GM12878 (cell line): ENCODE results near the gene EYA2. TPM values are rescaled to one million over a fixed set of nuclear protein-coding genes. Genes with fewer than 3 reads are reported as not detected.

ENCODE experiments used
- ATAC-seq: fragments of 200-7000 bp; cut with Tn5 transposase; 3 replicates; pipeline ENCODE4 v1.9.1; 2020; ENCODE audit warnings: mild to moderate bottlenecking, moderate library complexity
- BruUV-seq: library from RNA; stranded (reverse); fragments of 400-500 nt; replicated peaks from 2 replicates; lab custom pipeline; 2021; lab: Mats Ljungman, UMichigan
- CTCF ChIA-PET: fragments of 300-600 bp; sonication (Branson Sonifier 250); formaldehyde crosslinking; extraction: SDS; loops from one replicate; lab custom pipeline; 2021; ENCODE audit warnings: inconsistent platforms; lab: Yijun Ruan, JAX
- POLR2A ChIA-PET: fragments of 350-600 bp; formaldehyde crosslinking; extraction: SDS; loops from one replicate; lab custom pipeline; 2021; ENCODE audit warnings: inconsistent platforms; lab: Charles Lee
- RAD21 ChIA-PET: fragments of 300-600 bp; sonication (Branson Sonifier 250); formaldehyde crosslinking; loops from one replicate; lab custom pipeline; 2023; ENCODE audit warnings: antibody characterized with exemption; ENCODE audit not compliant: unreplicated experiment; lab: Charles Lee
- SMC1A ChIA-PET: fragments of 300-600 bp; sonication (Branson Sonifier 250); formaldehyde crosslinking; loops from one replicate; lab custom pipeline; 2023; ENCODE audit not compliant: unreplicated experiment, uncharacterized antibody; lab: Charles Lee
- DNase-seq: peaks from one replicate; pipeline ENCODE4 v3.0.0-alpha.2; 2011; ENCODE audit warnings: low read depth, low spot score
- FAIRE-seq: peaks from 3 replicates; lab custom pipeline; 2011; peaks lifted over from hg19 to GRCh38; lab: Jason Lieb, UNC
- H2AFZ ChIP-seq: 2 replicates; pipeline ENCODE4 v1.6.0; 2011; ENCODE audit warnings: low read depth, low read length, control low read depth; ENCODE audit not compliant: control insufficient read depth
- H3K27ac ChIP-seq: 2 replicates; pipeline ENCODE4 v1.5.1; 2011; ENCODE audit warnings: control low read depth; ENCODE audit not compliant: control insufficient read depth, insufficient read depth
- H3K27me3 ChIP-seq, 2 experiments: replicated peaks in 1 of 2; 2 replicates each; pipeline versions ENCODE4 v1.6.0 to v1.6.1; 2011; ENCODE audit warnings: low read length in 1 of 2; ENCODE audit not compliant: control insufficient read depth in 2 of 2, insufficient read depth in 2 of 2
- H3K36me3 ChIP-seq, 2 experiments: 2 replicates each; pipeline ENCODE4 v1.5.1; 2011; ENCODE audit warnings: low read length in 1 of 2; ENCODE audit not compliant: control insufficient read depth in 2 of 2, insufficient read depth in 2 of 2
- H3K4me1 ChIP-seq: 2 replicates; pipeline ENCODE4 v1.6.1; 2011; ENCODE audit warnings: mild to moderate bottlenecking, low read length, moderate library complexity, mixed read lengths; ENCODE audit not compliant: control insufficient read depth, insufficient read depth
- H3K4me2 ChIP-seq: 2 replicates; pipeline ENCODE4 v1.6.0; 2011; ENCODE audit warnings: control low read depth; ENCODE audit not compliant: control insufficient read depth, insufficient read depth
- H3K4me3 ChIP-seq: fragments of 200-600 bp; sonication (generic); 2 replicates; pipeline ENCODE4 v1.5.1; 2016
- H3K79me2 ChIP-seq: 2 replicates; pipeline ENCODE4 v1.6.0; 2011; ENCODE audit warnings: low read length; ENCODE audit not compliant: control insufficient read depth, insufficient read depth
- H3K9ac ChIP-seq: 2 replicates; pipeline ENCODE4 v1.8.0; 2011; ENCODE audit warnings: low read length, control low read depth, mixed read lengths; ENCODE audit not compliant: control insufficient read depth, insufficient read depth
- H3K9me3 ChIP-seq: replicated peaks from 3 replicates; pipeline ENCODE4 v1.5.1; 2011; ENCODE audit warnings: mild to moderate bottlenecking, low read length; ENCODE audit not compliant: control insufficient read depth, insufficient read depth
- H4K20me1 ChIP-seq: 2 replicates; pipeline ENCODE4 v1.6.0; 2011; ENCODE audit not compliant: control insufficient read depth, insufficient read depth
- WGBS: methylation state at CpG from one replicate; pipeline ENCODE4 v1.1.6; 2016; ENCODE audit warnings: low lambda C conversion rate; ENCODE audit not compliant: insufficient replicate concordance, insufficient coverage; ENCODE audit errors: missing lambda C conversion rate; 5-methylcytosine and 5-hydroxymethylcytosine counted together
- in situ Hi-C: fragments of 300-500 bp; cut with MboI; formaldehyde crosslinking; loops from 9 replicates; pipeline ENCODE4 v1.14.3; 2018; ENCODE audit warnings: mixed read lengths
- intact Hi-C: fragments of 100-400 bp; cut with micrococcal nuclease; formaldehyde crosslinking; loops from one replicate; pipeline ENCODE4 v1.14.2; 2022; ENCODE audit not compliant: unreplicated experiment
- polyA plus RNA-seq, 11 experiments: library from polyadenylated mRNA; depleted of rRNA in 4 of 11; unstranded in 6 of 11; stranded (reverse) in 5 of 11; fragments of >200 nt; fragmentation: Nextera tagmentation in 4 of 11; fragmentation: Illumina TruSeq in 1 of 11; extraction: Ambion mirVana in 4 of 11; extraction: Trizol in 1 of 11; gene quantifications; 1 replicate in 1 of 11; 2 replicates in 10 of 11; pipeline versions ENCODE4 v1.2.1 to v1.2.3, GENCODE V29; 2011 to 2016; ENCODE audit warnings: inconsistent platforms in 2 of 11, missing spikeins in 2 of 11, low read depth in 1 of 11
- total RNA-seq, 4 experiments: library from RNA; depleted of rRNA in 3 of 4; stranded (reverse); fragments of >200 nt in 3 of 4; fragmentation: Illumina TruSeq in 1 of 4; extraction: Trizol in 1 of 4; gene quantifications; 2 replicates each; pipeline versions ENCODE4 v1.2.1 to v1.2.3, GENCODE V29; 2013 to 2021
- TF ChIP-seq, protein P1 (sequence below): fragments of 450-650 bp; formaldehyde crosslinking; IDR thresholded peaks from 2 replicates; pipeline ENCODE4 v1.4.0; 2022; ENCODE audit warnings: mild to moderate bottlenecking, moderate library complexity
- TF ChIP-seq, protein P2 (sequence below): fragments of 450-650 bp; IDR thresholded peaks from 2 replicates; pipeline ENCODE4 v1.6.1; 2016; ENCODE audit warnings: mild to moderate bottlenecking, moderate library complexity, borderline replicate concordance

EYA2 gene
- total and polyA plus RNA-seq, 10 of the 15 experiments (the other 5 are each of a cell fraction or from before 2014, with no cell fraction given), result 0.20 TPM; not detected in 9

DNA sequence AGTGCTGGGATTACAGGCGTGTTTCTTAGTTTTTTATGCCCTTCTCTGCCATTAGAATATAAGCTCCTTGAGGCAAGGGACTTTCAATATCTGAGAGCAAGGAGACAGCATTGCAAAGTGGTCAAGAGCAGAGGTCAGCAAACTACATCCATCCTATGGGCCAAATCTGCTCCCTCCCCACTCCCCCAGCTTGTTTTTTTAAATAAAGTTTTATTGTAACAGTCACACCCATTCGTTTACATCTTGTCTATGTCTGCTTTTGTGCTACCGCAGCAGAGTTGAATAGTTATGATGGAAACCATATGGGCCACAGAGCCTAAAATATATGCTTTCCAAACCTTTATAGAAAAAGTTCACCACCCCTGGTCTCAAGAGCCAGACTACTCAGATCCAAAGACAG, 227.9 kb downstream of the EYA2 start:
- SMC1A ChIA-PET, result interaction anchor here (1.3 kb wide), 1 partner anchor 10 kb away, joined by 3 read pairs; no protein-coding TSS in a partner anchor
- 59% methylated on average over 3 of the region's 3 CpGs for WGBS
- no peaks in the 10 kb centered on the region for H3K79me2 ChIP-seq
- no TSS peak for BruUV-seq
- no peak overlapping the region for H3K27ac ChIP-seq
- no peaks in the 10 kb centered on the region for H3K4me1 ChIP-seq
- H3K4me3 ChIP-seq, result no peak overlapping the region
- H2AFZ ChIP-seq, result no peak overlapping the region
- TF ChIP-seq, protein P1, sequence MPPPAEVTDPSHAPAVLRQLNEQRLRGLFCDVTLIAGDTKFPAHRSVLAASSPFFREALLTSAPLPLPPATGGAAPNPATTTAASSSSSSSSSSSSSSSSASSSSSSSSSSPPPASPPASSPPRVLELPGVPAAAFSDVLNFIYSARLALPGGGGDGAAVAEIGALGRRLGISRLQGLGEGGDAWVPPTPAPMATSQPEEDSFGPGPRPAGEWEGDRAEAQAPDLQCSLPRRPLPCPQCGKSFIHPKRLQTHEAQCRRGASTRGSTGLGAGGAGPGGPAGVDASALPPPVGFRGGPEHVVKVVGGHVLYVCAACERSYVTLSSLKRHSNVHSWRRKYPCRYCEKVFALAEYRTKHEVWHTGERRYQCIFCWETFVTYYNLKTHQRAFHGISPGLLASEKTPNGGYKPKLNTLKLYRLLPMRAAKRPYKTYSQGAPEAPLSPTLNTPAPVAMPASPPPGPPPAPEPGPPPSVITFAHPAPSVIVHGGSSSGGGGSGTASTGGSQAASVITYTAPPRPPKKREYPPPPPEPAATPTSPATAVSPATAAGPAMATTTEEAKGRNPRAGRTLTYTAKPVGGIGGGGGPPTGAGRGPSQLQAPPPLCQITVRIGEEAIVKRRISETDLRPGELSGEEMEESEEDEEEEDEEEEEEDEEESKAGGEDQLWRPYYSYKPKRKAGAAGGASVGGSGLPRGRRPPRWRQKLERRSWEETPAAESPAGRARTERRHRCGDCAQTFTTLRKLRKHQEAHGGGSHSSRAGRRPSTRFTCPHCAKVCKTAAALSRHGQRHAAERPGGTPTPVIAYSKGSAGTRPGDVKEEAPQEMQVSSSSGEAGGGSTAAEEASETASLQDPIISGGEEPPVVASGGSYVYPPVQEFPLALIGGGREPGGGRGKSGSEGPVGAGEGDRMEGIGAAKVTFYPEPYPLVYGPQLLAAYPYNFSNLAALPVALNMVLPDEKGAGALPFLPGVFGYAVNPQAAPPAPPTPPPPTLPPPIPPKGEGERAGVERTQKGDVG (CRISPR knock-in tag), result no peak
- TF ChIP-seq, protein P2, sequence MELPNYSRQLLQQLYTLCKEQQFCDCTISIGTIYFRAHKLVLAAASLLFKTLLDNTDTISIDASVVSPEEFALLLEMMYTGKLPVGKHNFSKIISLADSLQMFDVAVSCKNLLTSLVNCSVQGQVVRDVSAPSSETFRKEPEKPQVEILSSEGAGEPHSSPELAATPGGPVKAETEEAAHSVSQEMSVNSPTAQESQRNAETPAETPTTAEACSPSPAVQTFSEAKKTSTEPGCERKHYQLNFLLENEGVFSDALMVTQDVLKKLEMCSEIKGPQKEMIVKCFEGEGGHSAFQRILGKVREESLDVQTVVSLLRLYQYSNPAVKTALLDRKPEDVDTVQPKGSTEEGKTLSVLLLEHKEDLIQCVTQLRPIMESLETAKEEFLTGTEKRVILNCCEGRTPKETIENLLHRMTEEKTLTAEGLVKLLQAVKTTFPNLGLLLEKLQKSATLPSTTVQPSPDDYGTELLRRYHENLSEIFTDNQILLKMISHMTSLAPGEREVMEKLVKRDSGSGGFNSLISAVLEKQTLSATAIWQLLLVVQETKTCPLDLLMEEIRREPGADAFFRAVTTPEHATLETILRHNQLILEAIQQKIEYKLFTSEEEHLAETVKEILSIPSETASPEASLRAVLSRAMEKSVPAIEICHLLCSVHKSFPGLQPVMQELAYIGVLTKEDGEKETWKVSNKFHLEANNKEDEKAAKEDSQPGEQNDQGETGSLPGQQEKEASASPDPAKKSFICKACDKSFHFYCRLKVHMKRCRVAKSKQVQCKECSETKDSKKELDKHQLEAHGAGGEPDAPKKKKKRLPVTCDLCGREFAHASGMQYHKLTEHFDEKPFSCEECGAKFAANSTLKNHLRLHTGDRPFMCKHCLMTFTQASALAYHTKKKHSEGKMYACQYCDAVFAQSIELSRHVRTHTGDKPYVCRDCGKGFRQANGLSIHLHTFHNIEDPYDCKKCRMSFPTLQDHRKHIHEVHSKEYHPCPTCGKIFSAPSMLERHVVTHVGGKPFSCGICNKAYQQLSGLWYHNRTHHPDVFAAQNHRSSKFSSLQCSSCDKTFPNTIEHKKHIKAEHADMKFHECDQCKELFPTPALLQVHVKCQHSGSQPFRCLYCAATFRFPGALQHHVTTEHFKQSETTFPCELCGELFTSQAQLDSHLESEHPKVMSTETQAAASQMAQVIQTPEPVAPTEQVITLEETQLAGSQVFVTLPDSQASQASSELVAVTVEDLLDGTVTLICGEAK, result peak; percentile 57
- FAIRE-seq, result no peak
- ATAC-seq, result no peak
- H3K36me3 ChIP-seq, result no peaks in the 10 kb centered on the region
- CTCF ChIA-PET, result no interaction called here
- no peaks in the 10 kb centered on the region for H4K20me1 ChIP-seq
- POLR2A ChIA-PET, result interaction anchor here (0.7 kb wide), 1 partner anchor 172 kb away, joined by 7 read pairs; no protein-coding TSS in a partner anchor
- no peak overlapping the region for H3K9ac ChIP-seq
- intact Hi-C loops, result no loop called here
- H3K9me3 ChIP-seq, result no peaks in the 10 kb centered on the region
- no peak for DNase-seq
- no peak overlapping the region for H3K4me2 ChIP-seq
- in situ Hi-C loops, result no loop called here
- RAD21 ChIA-PET, result no interaction called here
- peaks cover 2 to 5% of the 10 kb centered on the region in 2 experiments for H3K27me3 ChIP-seq
